Myometrial cell (primary cell): ENCODE measurements around the gene PPIE. TPM values are rescaled to one million over a fixed set of nuclear protein-coding genes. Genes with fewer than 3 reads are reported as not detected.

Source experiments
- total RNA-seq: library from RNA; depleted of rRNA; stranded (reverse); fragments of >200 nt; gene quantifications from 2 replicates; pipeline ENCODE4 v1.2.3, GENCODE V29; 2015

PPIE gene
- total RNA-seq = 53.0 and 67.5 TPM in 2 replicates

GRCh38 chr1:39738622-39739366 lies at the start of gene PPIE:
TSS of gene PPIE (plus strand) at chr1:39738882. CDS start at chr1:39738901, 19 bp downstream.

GRCh38 chr1:39691383-39692151 lies 47.1 kb upstream of the PPIE start, which contains the start of gene HPCAL4:
TSS of gene HPCAL4 (minus strand) at chr1:39691433. CDS start at chr1:39684603, 6,830 bp downstream.

GRCh38 chr1:39771022-39771532 lies 32.4 kb downstream of the PPIE start, which contains the start of gene OXCT2:
TSS of gene OXCT2 (minus strand) at chr1:39771348. CDS start at chr1:39771255, 93 bp downstream.

GRCh38 chr1:39788758-39789570 lies 50.3 kb downstream of the PPIE start, which contains the start of gene BMP8B:
TSS of gene BMP8B (minus strand) at chr1:39788865. CDS start at chr1:39788485, 380 bp downstream.

Other genes starting within 250 kb of the PPIE start
- gene BMP8A, start 247.2 kb upstream of the PPIE start, total RNA-seq = 1.2 TPM in 1 of 2 replicates, not detected in the other
- gene PABPC4, start 162.1 kb upstream of the PPIE start, total RNA-seq = 135 and 158 TPM in 2 replicates
- 0.18 TPM in 1 of 2 replicates, not detected in the other for gene HEYL, start 99.2 kb upstream of the PPIE start, total RNA-seq
- not detected in 2 replicates for gene NT5C1A, start 66.8 kb upstream of the PPIE start, total RNA-seq
- gene HPCAL4, start 47.4 kb upstream of the PPIE start, total RNA-seq = not detected in 2 replicates
- gene OXCT2, start 32.5 kb downstream of the PPIE start, total RNA-seq = 5.1 TPM in 1 of 2 replicates, not detected in the other
- not detected in 2 replicates for gene BMP8B, start 50.0 kb downstream of the PPIE start, total RNA-seq
- 10.7 and 16.3 TPM in 2 replicates for gene TRIT1, start 144.6 kb downstream of the PPIE start, total RNA-seq
- gene MYCL, start 163.0 kb downstream of the PPIE start, total RNA-seq = not detected in 2 replicates
- gene MFSD2A, start 216.3 kb downstream of the PPIE start, total RNA-seq = 3.7 and 4.6 TPM in 2 replicates